CD14-positive monocyte (primary cell): ENCODE results near the gene PLCE1. TPM values are rescaled to one million over a fixed set of nuclear protein-coding genes. Genes with fewer than 3 reads are reported as not detected.

Source experiments
- DNase-seq, 3 donors: peaks; one replicate each; pipeline ENCODE4 v3.0.0-alpha.2; 2011 to 2022
- H2AFZ ChIP-seq: 2 replicates; pipeline ENCODE4 v1.6.0; 2012; ENCODE audit warnings: mild to moderate bottlenecking, low read depth, low read length, inconsistent platforms; ENCODE audit not compliant: insufficient read depth, poor library complexity, severe bottlenecking
- H3K27ac ChIP-seq, 2 donors: 1 replicate in 1 of 2; 2 replicates in 1 of 2; pipeline ENCODE4 v1.5.1; 2012 to 2013; ENCODE audit warnings: low read length in 2 of 2, control low read depth in 1 of 2, inconsistent platforms in 1 of 2, low read depth in 1 of 2, mild to moderate bottlenecking in 1 of 2
- H3K27me3 ChIP-seq, 2 donors: one replicate each; pipeline versions ENCODE4 v1.6.0 to v1.6.1; 2011 to 2013; ENCODE audit warnings: low read length in 2 of 2; ENCODE audit not compliant: control insufficient read depth in 2 of 2, insufficient read depth in 2 of 2
- H3K36me3 ChIP-seq, 2 donors: replicated peaks in 1 of 2; 1 replicate in 1 of 2; 2 replicates in 1 of 2; pipeline versions ENCODE4 v1.5.1 to v1.6.1; 2012 to 2013; ENCODE audit warnings: low read length in 2 of 2, control low read depth in 1 of 2, inconsistent platforms in 1 of 2, mild to moderate bottlenecking in 1 of 2; ENCODE audit not compliant: insufficient read depth in 2 of 2, control insufficient read depth in 1 of 2
- H3K4me1 ChIP-seq, 2 donors: 1 replicate in 1 of 2; 2 replicates in 1 of 2; pipeline versions ENCODE4 v1.5.1 to v1.6.1; 2012 to 2013; ENCODE audit warnings: low read length in 2 of 2, control low read depth in 1 of 2, inconsistent platforms in 1 of 2, mild to moderate bottlenecking in 1 of 2, moderate library complexity in 1 of 2; ENCODE audit not compliant: insufficient read depth in 2 of 2, control insufficient read depth in 1 of 2
- H3K4me2 ChIP-seq: replicated peaks from 2 replicates; pipeline ENCODE3; 2012; ENCODE audit warnings: low read length, moderate library complexity, mild to moderate bottlenecking; ENCODE audit not compliant: poor library complexity, severe bottlenecking; ENCODE audit errors: extremely low read depth
- H3K4me3 ChIP-seq, 3 experiments: fragments of 200-600 bp in 1 of 3; sonication (generic) in 1 of 3; replicated peaks in 1 of 3; 1 replicate in 2 of 3; 2 replicates in 1 of 3; pipeline ENCODE4 v1.5.1; 2011 to 2013; ENCODE audit warnings: low read length in 3 of 3, mild to moderate bottlenecking in 3 of 3, control low read depth in 2 of 3, low read depth in 2 of 3, inconsistent platforms in 1 of 3, moderate library complexity in 1 of 3
- H3K79me2 ChIP-seq: 2 replicates; pipeline ENCODE4 v1.6.0; 2012; ENCODE audit warnings: mild to moderate bottlenecking, control low read depth, inconsistent platforms, low read length, moderate library complexity; ENCODE audit not compliant: insufficient read depth
- H3K9ac ChIP-seq: 2 replicates; pipeline ENCODE4 v1.6.0; 2017; ENCODE audit warnings: low read length, mild to moderate bottlenecking; ENCODE audit not compliant: insufficient read depth, poor library complexity, severe bottlenecking
- H3K9me3 ChIP-seq, 2 donors: replicated peaks in 1 of 2; 1 replicate in 1 of 2; 2 replicates in 1 of 2; pipeline versions ENCODE4 v1.5.1 to v1.6.1; 2012 to 2013; ENCODE audit warnings: low read length in 2 of 2, control low read depth in 1 of 2; ENCODE audit not compliant: control insufficient read depth in 1 of 2, insufficient read depth in 1 of 2
- H4K20me1 ChIP-seq: 2 replicates; pipeline ENCODE4 v1.6.0; 2012; ENCODE audit warnings: mild to moderate bottlenecking, low read length, control low read depth, moderate library complexity; ENCODE audit not compliant: insufficient read depth
- H3K27ac Mint-ChIP-seq, 7 donors: one replicate each; pipeline ENCODE4 v1.8.0; 2020; ENCODE audit warnings: mild to moderate bottlenecking in 7 of 7, mixed read lengths in 7 of 7, moderate library complexity in 6 of 7, inconsistent platforms in 2 of 7
- H3K27me3 Mint-ChIP-seq, 3 donors: one replicate each; pipeline ENCODE4 v1.8.0; 2021 to 2022; ENCODE audit warnings: low read depth in 3 of 3, mild to moderate bottlenecking in 3 of 3, mixed read lengths in 3 of 3, moderate library complexity in 3 of 3, inconsistent platforms in 1 of 3
- H3K36me3 Mint-ChIP-seq, 2 donors: one replicate each; pipeline ENCODE4 v1.8.0; 2020; ENCODE audit warnings: mixed read lengths in 2 of 2, inconsistent platforms in 1 of 2, mild to moderate bottlenecking in 1 of 2
- H3K4me1 Mint-ChIP-seq: one replicate; pipeline ENCODE4 v1.8.0; 2020; ENCODE audit warnings: mild to moderate bottlenecking, mixed read lengths
- H3K4me3 Mint-ChIP-seq, 2 donors: one replicate each; pipeline ENCODE4 v1.8.0; 2020; ENCODE audit warnings: mild to moderate bottlenecking in 2 of 2, mixed read lengths in 2 of 2, moderate library complexity in 1 of 2
- H3K9me3 Mint-ChIP-seq, 7 donors: one replicate each; pipeline ENCODE4 v1.8.0; 2020 to 2022; ENCODE audit warnings: mixed read lengths in 7 of 7, mild to moderate bottlenecking in 6 of 7, moderate library complexity in 6 of 7, inconsistent platforms in 2 of 7
- CTCF ChIP-seq: fragments of 200-600 bp; IDR thresholded peaks from one replicate; pipeline ENCODE4 v1.8.0; 2022; ENCODE audit warnings: antibody characterized with exemption, mild to moderate bottlenecking
- WGBS: methylation state at CpG from one replicate; pipeline ENCODE4 v1.1.5; 2013; ENCODE audit warnings: missing lambda C conversion rate; ENCODE audit not compliant: insufficient coverage; 5-methylcytosine and 5-hydroxymethylcytosine counted together
- intact Hi-C, 2 donors: fragments of 100-400 bp; cut with micrococcal nuclease; formaldehyde crosslinking; loops; one replicate each; pipeline versions ENCODE4 v1.15.0 to v1.15.1; 2023
- polyA plus RNA-seq, 3 donors: library from polyadenylated mRNA; depleted of rRNA in 1 of 3; unstranded in 2 of 3; stranded (reverse) in 1 of 3; fragments of 300-500 nt in 2 of 3; fragments of >200 nt in 1 of 3; fragmentation: Illumina TruSeq in 2 of 3; gene quantifications; 1 replicate in 2 of 3; 2 replicates in 1 of 3; pipeline ENCODE4 v1.2.3, GENCODE V29; 2012 to 2021

Gene PLCE1
- polyA plus RNA-seq, 3 donors = 0.02 TPM; not detected in 1

DNA sequence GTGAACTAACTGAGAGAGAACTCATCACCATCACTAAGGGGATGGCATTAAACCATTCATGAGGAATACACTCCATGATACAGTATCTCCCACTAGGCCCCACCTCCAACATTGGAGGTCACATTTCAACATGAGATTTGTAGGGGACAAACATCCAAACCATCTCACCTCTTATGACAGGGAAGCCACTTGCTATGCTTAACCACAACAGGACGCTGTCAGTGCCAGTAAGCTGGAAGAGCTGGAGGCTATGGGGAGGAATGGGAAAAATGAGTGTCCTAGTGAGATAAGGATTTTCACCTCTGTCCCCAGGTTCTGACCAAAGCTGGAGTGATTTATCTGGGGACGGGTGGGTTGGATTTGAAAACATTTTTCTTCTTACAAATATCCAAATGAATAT, 17.6 kb downstream of the PLCE1 start:
- no peak overlapping the region for H3K4me3 ChIP-seq
- TF ChIP-seq CTCF = no peak
- H3K27ac ChIP-seq = no peak overlapping the region
- Mint-ChIP-seq H3K4me3 (no peak overlapping the region), H3K4me1 (no peaks in the 10 kb centered on the region), H3K9me3 (peaks cover 0 to 13% (median 0%) of the 10 kb centered on the region in 7 donors), H3K27me3 (no peaks in the 10 kb centered on the region), H3K27ac (peak overlapping the region in 1 of 7 donors; percentile 9), H3K36me3 (no peaks in the 10 kb centered on the region)
- H3K9me3 ChIP-seq = no peaks in the 10 kb centered on the region
- no CpG with 5 or more reads among the region's 2 CpGs for WGBS
- H3K4me1 ChIP-seq = no peaks in the 10 kb centered on the region
- no peak overlapping the region for H3K4me2 ChIP-seq
- no peaks in the 10 kb centered on the region for H3K36me3 ChIP-seq
- no peak overlapping the region for H2AFZ ChIP-seq
- no peaks in the 10 kb centered on the region for H4K20me1 ChIP-seq
- H3K79me2 ChIP-seq = no peaks in the 10 kb centered on the region
- DNase-seq = no peak
- no peaks in the 10 kb centered on the region for H3K27me3 ChIP-seq
- no peak overlapping the region for H3K9ac ChIP-seq
- intact Hi-C loops = no loop called here

- Histone ChIP-seq H3K36me3 (no peaks in the 10 kb centered on the region), H3K4me2 (no peak overlapping the region), H3K27me3 (no peaks in the 10 kb centered on the region), H3K9ac (no peak overlapping the region), H2AFZ (no peak overlapping the region), H4K20me1 (no peaks in the 10 kb centered on the region), H3K9me3 (no peaks in the 10 kb centered on the region), H3K79me2 (no peaks in the 10 kb centered on the region), H3K4me3 (no peak overlapping the region), H3K4me1 (no peaks in the 10 kb centered on the region), H3K27ac (no peak overlapping the region)
- TF ChIP-seq CTCF = no peak
- Mint-ChIP-seq H3K4me1 (no peaks in the 10 kb centered on the region), H3K36me3 (no peaks in the 10 kb centered on the region), H3K27me3 (peaks cover 0 to 3% (median 0%) of the 10 kb centered on the region in 3 donors), H3K27ac (no peak overlapping the region), H3K4me3 (no peak overlapping the region), H3K9me3 (peaks cover 0 to 12% (median 0%) of the 10 kb centered on the region in 7 donors)
- intact Hi-C loops = no loop called here
- WGBS = 86% methylated on average over 1 of the region's 1 CpG
- no peak for DNase-seq
These were observed 19.1 kb downstream of the PLCE1 start for GRCh38 chr10:94012834-94013233.
